ENCODE data around the gene RASSF5. TPM values are rescaled to one million over a fixed set of nuclear protein-coding genes. Genes with fewer than 3 reads are reported as not detected.

RASSF5 gene
- total RNA-seq, 4 donors from 2014 or later, result 4.6 to 14.0 (median 7.8) TPM

- in situ Hi-C loops (cut with MboI; ENCODE audit: low pct_ligation_motif_present in 1 of 4, low pct_unique_long_range_greater_than_20kb in 1 of 4, low sequenced_read_pairs in 3 of 4) (loop anchor here (10.0 to 25.0 kb wide), 2 partner anchors 100 to 102 kb away; no protein-coding TSS in a partner anchor), intact Hi-C loops (cut with DNase I; ENCODE audit: low total_unique reads) (loop anchor here (5.0 kb wide), 1 partner anchor 1048 kb away; no protein-coding TSS in a partner anchor)
- H3K4me1 ChIP-seq, result peaks cover 0 to 3% (median 0%) of the 10 kb centered on the region in 4 donors
- WGBS, 2 donors (ENCODE audit: low coverage in 1 of 2), result 93% methylated on average over 10 of the region's 10 CpGs; no CpG with 5 or more reads in 1 of the 2 donors
- no peaks in the 10 kb centered on the region for H3K36me3 ChIP-seq
- no peak for TF ChIP-seq POLR2AphosphoS5 (IDR thresholded peaks at IDR 0.05)
- no peak for TF ChIP-seq CTCF (IDR thresholded peaks at IDR 0.05)
- no peak for TF ChIP-seq EP300 (IDR thresholded peaks at IDR 0.05; ENCODE audit: low read depth)
- TF ChIP-seq POLR2A (IDR thresholded peaks at IDR 0.05), result no peak
- no peak overlapping the region for H3K4me3 ChIP-seq
- DNase-seq, result no peak
- no peaks in the 10 kb centered on the region for H3K27me3 ChIP-seq
- no peak overlapping the region for H3K27ac ChIP-seq
- no peaks in the 10 kb centered on the region for H3K9me3 ChIP-seq
These were observed 22.4 kb upstream of the RASSF5 start for GRCh38 chr1:206484901-206485300.

DNA sequence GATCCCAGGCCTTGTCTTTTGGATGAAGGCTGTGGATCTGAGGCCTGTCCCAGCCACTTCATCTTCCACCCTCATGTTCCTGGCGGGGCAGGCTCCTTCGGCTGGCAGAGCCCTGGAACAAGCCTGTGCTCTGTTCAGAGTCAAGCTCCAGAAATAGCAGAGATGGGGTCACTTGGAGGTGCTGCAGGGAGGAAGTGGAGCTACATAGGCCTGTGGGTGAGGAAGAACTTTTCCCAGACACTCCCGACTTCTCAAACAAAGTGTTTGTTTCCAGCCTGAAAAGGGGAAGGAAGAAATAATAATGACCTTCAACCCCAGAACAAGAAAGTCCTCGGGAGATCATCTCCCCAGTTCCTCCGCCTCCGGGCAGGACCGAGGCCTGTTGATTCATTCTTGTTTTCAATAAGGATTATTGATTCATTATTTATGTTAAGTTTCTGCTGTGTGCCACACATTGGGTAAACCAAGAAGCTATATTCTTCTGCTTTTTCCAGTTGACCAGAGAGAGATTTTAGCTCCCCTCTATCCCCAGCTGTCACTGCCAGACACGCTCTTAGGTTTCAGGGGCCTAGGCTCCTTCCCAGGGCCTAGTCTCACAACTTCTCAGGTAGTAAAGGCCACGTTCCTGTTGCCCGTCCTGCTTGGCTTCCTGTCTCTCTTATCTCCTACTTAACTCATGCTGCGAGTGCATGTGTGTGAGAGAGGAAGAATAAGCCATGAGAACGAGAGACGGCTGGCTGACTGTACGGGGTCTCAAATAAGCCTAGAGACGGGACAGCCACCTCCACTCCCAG, 20.1 kb upstream of the RASSF5 start:
- H3K27me3 ChIP-seq, result no peaks in the 10 kb centered on the region
- H3K36me3 ChIP-seq, result peaks cover 0 to 10% (median 0%) of the 10 kb centered on the region in 4 donors
- no peak overlapping the region for H3K4me3 ChIP-seq
- in situ Hi-C loops (cut with MboI; ENCODE audit: low pct_ligation_motif_present in 1 of 4, low pct_unique_long_range_greater_than_20kb in 1 of 4, low sequenced_read_pairs in 3 of 4), result loop anchor here (10.0 to 25.0 kb wide), 2 partner anchors 98 to 100 kb away; no protein-coding TSS in a partner anchor
- no peaks in the 10 kb centered on the region for H3K9me3 ChIP-seq
- 72 to 73% methylated on average over 9 to 15 of the region's 15 CpGs for WGBS, 2 donors (ENCODE audit: low coverage in 1 of 2)
- intact Hi-C loops (cut with DNase I; ENCODE audit: low total_unique reads), result no loop called here
- DNase-seq, result no peak
- TF ChIP-seq CTCF (IDR thresholded peaks at IDR 0.05) (no peak), POLR2A (IDR thresholded peaks at IDR 0.05) (no peak), POLR2AphosphoS5 (IDR thresholded peaks at IDR 0.05) (no peak), EP300 (IDR thresholded peaks at IDR 0.05; ENCODE audit: low read depth) (no peak)
- H3K27ac ChIP-seq, result no peak overlapping the region
- peaks cover 0 to 3% (median 0%) of the 10 kb centered on the region in 4 donors for H3K4me1 ChIP-seq

DNA sequence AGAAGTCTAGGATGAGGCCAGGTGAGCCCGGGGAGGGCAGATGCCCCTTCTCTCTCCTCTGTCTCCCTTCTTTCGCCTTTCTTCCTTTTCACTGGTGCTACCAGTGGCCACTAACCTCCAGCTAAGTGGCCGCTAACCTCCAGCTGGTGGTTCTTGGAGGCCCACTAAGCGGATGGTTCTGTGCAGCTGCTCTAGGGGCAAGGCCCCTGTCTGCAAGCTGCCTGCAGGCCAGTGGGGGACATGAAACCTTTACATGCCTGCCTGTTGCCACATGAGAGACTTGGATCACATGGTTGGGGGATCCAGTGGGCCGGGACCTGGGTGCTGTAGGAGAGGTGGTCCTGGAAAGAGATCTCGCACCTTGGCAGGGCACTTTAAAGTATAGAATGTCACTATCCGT, 19.4 kb upstream of the RASSF5 start:
- Histone ChIP-seq H3K36me3 (peaks cover 0 to 11% (median 0%) of the 10 kb centered on the region in 4 donors), H3K27me3 (no peaks in the 10 kb centered on the region), H3K9me3 (no peaks in the 10 kb centered on the region), H3K4me3 (no peak overlapping the region), H3K4me1 (peaks cover 0 to 3% (median 0%) of the 10 kb centered on the region in 4 donors), H3K27ac (no peak overlapping the region)
- TF ChIP-seq EP300 (IDR thresholded peaks at IDR 0.05; ENCODE audit: low read depth) (no peak), POLR2AphosphoS5 (IDR thresholded peaks at IDR 0.05) (no peak), POLR2A (IDR thresholded peaks at IDR 0.05) (no peak), CTCF (IDR thresholded peaks at IDR 0.05) (no peak)
- DNase-seq, result no peak
- 91% methylated on average over 7 of the region's 7 CpGs; no CpG with 5 or more reads in 1 of the 2 donors for WGBS, 2 donors (ENCODE audit: low coverage in 1 of 2)
- in situ Hi-C loops (cut with MboI; ENCODE audit: low pct_ligation_motif_present in 1 of 4, low pct_unique_long_range_greater_than_20kb in 1 of 4, low sequenced_read_pairs in 3 of 4), result loop anchor here (10.0 to 25.0 kb wide), 2 partner anchors 97 to 99 kb away; no protein-coding TSS in a partner anchor
- intact Hi-C loops (cut with DNase I; ENCODE audit: low total_unique reads), result no loop called here

- Histone ChIP-seq H3K4me1 (peaks cover 0 to 3% (median 0%) of the 10 kb centered on the region in 4 donors), H3K36me3 (peaks cover 0 to 15% (median 0%) of the 10 kb centered on the region in 4 donors), H3K9me3 (no peaks in the 10 kb centered on the region), H3K27me3 (no peaks in the 10 kb centered on the region), H3K4me3 (no peak overlapping the region), H3K27ac (no peak overlapping the region)
- no peak for TF ChIP-seq POLR2AphosphoS5 (IDR thresholded peaks at IDR 0.05)
- no peak for TF ChIP-seq POLR2A (IDR thresholded peaks at IDR 0.05)
- TF ChIP-seq CTCF (IDR thresholded peaks at IDR 0.05), result no peak
- TF ChIP-seq EP300 (IDR thresholded peaks at IDR 0.05; ENCODE audit: low read depth), result no peak
- in situ Hi-C loops (cut with MboI; ENCODE audit: low pct_ligation_motif_present in 1 of 4, low pct_unique_long_range_greater_than_20kb in 1 of 4, low sequenced_read_pairs in 3 of 4) (loop anchor here (10.0 to 25.0 kb wide), 2 partner anchors 96 to 99 kb away; no protein-coding TSS in a partner anchor), intact Hi-C loops (cut with DNase I; ENCODE audit: low total_unique reads) (no loop called here)
- DNase-seq, result no peak
- 82 to 85% methylated on average over 1 to 3 of the region's 3 CpGs for WGBS, 2 donors (ENCODE audit: low coverage in 1 of 2)
These were observed 18.9 kb upstream of the RASSF5 start for GRCh38 chr1:206488466-206488865.

Data from transverse colon (tissue), 4 donors.